WTC11 (cell line): ENCODE measurements around the gene MARCHF4.

ENCODE experiments used
- CTCF ChIP-seq: fragments of 200-600 bp; IDR thresholded peaks from 2 replicates; pipeline ENCODE4 v1.8.0; 2022; ENCODE audit warnings: antibody characterized with exemption
- ELF4 ChIP-seq: sonication (generic); formaldehyde crosslinking; IDR thresholded peaks from 2 replicates; pipeline ENCODE4 v1.8.1; 2022; ENCODE audit warnings: low read depth, mild to moderate bottlenecking, moderate library complexity, missing genetic modification reagents
- ETV6 ChIP-seq: sonication (generic); formaldehyde crosslinking; IDR thresholded peaks from 2 replicates; pipeline ENCODE4 v1.8.1; 2022; ENCODE audit warnings: mild to moderate bottlenecking, missing genetic modification reagents
- FOXP1 ChIP-seq: sonication (generic); formaldehyde crosslinking; IDR thresholded peaks from 2 replicates; pipeline ENCODE4 v1.8.0; 2022; ENCODE audit warnings: missing genetic modification reagents, mild to moderate bottlenecking, moderate library complexity, borderline replicate concordance
- IRF2 ChIP-seq: sonication (generic); formaldehyde crosslinking; IDR thresholded peaks from 2 replicates; pipeline ENCODE4 v1.8.0; 2022; ENCODE audit warnings: low read depth, missing genetic modification reagents, borderline replicate concordance
- KAT7 ChIP-seq: sonication (generic); formaldehyde crosslinking; IDR thresholded peaks from 2 replicates; pipeline ENCODE4 v1.8.1; 2023; ENCODE audit warnings: missing genetic modification reagents, mild to moderate bottlenecking, borderline replicate concordance

GRCh38 chr2:216328347-216328746 lies 43.9 kb downstream of the MARCHF4 start:
- no peak for TF ChIP-seq ETV6 (CRISPR knock-in tag)
- no peak for TF ChIP-seq FOXP1 (CRISPR knock-in tag)
- TF ChIP-seq KAT7, result no peak
- no peak for TF ChIP-seq CTCF
- no peak for TF ChIP-seq ELF4 (CRISPR knock-in tag)
- TF ChIP-seq IRF2 (CRISPR knock-in tag), result no peak
